ENCODE measurements around the gene WNK4.

The WNK4 gene

DNA sequence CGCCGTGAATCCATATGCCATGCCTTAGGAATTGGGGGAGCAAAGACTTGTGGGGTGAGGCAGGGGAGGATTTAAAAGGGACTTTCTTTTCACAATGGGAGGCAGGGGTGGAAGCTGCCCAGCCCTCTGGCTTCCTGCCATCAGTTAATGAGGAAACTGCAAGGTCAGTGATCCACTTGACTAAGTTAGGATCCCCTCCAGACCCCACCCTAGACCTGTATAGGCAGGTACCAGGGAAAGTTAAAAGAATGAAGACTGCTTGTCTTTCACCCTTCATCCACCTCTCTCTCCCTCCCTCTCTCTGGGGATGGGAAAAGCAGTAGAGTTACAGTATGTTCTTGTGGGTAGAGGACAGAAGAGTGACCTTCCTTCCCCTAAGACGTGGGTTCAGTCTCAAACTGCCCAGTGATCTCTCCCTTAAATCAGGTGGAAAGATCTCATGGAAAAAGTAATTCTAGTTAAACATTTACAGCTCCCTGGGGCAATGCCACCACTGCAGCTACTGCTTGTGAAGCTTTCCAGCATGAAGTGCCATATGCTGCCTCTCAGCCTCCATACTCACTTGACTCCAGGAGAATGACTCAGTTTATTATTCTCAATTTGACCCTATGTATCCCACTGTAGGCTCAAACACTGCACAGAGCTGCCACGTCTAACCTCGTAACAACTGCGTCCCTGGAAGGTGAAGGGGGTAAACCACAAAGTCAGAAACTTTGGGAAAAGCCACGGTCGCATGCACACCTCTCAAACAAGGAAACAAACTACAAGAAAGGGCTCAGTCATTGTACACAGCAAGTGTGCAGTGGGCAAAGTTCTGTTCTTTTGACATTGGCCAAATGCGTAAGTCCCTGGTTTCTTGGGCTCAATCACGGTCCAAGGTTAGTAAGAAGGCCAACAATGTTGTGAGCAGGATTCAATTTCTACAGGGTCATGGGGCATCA is 16.9 kb downstream of the WNK4 start:
- DNase-seq, result no peak

- no peak for DNase-seq
Observed at GRCh38 chr17:42798011-42798382, 17.6 kb downstream of the WNK4 start.

- DNase-seq, result peak; percentile 62
Observed at GRCh38 chr17:42798383-42799380, 18.3 kb downstream of the WNK4 start, which contains the start of the genes CNTD1 and COA3. CNTD1 (plus strand) TSS chr17:42798861; CDS start chr17:42799068, 207 bp downstream. COA3 (minus strand) TSS chr17:42798704; CDS start chr17:42798681, 23 bp downstream.

- DNase-seq, result no peak
Observed at GRCh38 chr17:42803074-42803883, 22.9 kb downstream of the WNK4 start.

DNA sequence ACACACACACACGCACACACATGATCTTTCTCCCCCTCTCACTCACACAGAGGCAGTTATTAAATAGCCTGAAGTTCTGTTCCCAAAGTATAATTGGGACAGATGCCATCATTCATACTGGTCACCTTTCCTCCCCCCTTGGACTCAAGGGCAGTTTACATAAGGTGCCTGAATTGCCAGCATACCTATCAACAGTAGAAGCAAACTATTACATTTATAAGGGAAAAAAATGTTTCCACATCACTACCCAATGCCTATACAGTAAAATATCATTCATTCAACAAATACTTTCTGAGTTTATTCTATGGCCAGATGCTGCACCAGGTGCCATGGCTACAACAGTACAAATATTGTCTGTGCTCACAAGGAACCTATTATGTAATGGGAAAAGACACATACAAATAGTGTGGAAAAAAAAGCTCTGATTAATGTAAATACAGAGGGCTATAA is 24.5 kb downstream of the WNK4 start:
- DNase-seq, result no peak

DNA sequence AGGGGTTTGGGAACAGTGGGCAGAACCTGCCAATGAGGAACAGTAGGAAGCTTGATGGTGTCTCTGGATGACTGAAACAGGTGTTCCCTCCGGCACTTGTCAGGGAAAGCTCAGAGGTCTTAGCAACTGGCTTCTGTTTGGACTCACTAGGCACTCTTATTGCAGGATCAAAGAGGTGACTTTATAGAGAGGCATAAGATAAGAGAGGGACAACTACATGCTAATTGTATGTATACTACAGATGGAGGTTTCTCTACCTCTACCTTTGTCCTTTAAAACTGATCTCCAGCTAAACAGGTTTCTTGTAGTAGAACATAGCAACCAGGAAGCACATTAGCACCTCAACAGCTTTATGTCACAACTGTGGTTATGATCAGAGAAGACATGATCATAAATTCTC is 25.8 kb downstream of the WNK4 start:
- DNase-seq, result no peak

DNA sequence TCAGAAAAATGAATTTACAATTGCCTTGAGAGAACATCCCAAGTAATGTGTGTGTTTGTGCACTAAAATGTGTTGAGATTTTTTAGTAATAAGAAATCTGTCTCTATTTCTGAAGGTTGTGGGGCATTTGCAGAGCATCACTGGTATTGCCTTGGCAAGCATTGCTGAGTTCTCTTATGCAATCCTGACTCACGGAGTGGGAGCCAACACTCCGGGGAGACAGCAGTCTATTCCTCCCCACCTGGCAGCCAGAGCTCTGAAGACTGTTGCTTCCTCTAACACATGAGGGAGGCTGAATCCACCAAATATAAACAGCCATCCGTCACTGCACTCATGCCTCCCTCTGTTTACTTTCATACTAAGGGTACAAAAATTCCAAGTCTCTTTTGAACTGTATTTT is 28.8 kb downstream of the WNK4 start:
- DNase-seq, result no peak

DNA sequence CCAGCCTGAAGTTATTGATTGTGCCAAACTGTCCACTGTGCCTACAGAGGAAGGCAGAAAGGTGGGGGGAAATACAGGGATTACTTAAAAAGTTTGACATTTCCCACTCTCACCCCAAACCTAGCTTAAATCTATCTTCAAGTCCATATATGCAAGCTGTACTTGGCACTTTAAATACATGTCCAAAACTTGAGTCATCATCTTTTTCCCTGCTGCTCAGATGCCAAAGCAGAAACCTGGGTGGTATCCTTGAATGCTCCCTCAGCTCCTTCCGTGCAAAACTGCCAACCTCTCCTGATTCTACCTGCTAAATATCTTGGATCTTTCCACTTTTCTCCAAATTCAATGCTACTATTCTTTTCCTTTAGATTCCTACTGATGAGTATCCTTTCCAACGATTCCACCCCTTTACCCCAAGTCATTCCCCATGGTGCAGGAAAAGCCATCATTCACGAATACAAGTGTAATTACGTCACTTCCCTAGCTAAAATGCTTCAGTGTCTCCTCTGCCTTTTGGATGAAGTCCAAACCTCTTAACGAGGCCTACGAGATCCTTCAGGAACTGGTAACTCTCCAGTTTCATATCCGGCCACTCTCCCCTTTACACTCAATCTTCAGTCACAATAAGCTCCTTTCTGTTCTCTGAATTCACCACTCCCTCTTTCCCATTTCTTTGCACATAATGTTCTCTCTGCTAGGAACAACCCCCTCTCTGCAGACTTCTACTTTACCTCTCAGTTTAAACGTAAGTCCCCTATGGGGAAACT is 34.4 kb downstream of the WNK4 start:
- DNase-seq, result no peak

DNA sequence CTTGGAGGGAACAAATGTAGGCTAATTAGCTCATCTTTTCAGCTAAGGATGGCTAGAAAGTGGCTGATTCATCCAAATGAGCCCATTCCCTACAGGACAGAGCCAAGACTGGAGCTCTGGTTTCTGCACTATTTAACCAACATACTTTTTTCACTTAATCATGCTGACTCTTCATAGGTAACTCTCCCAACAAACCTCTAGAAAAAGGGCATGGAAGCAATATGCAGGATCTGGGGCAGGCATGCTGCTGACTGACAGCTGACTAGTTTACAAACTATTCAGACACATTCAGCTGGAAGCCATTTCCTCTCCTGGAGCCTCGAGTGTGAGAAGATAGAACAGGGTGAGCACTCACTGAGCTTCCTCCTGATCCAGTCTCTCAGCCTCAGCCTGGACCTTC is 37.5 kb downstream of the WNK4 start:
- no peak for DNase-seq

DNA sequence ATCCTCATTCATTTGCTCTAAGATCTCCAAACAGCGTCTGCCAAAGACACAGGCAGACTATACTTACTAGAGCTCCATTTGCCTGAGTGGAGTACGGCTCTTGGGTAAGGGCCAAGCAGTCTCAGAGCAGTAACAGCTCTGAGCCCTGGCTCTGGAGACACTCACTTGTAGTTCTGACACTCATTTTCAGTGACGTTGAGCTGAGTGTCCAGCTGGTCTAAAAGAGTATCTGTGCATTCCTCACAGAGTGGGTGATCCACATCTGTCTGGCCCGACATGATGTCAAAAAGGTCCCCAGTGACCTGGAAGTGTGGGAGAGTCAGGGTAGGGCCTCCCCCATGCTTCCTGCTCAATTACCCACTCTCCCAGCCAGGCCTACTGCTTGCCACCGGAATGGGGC is 38.0 kb downstream of the WNK4 start:
- DNase-seq, result no peak

GRCh38 chr17:42819939-42820535 is 39.6 kb downstream of the WNK4 start:
- DNase-seq, result peak; percentile 59

DNA sequence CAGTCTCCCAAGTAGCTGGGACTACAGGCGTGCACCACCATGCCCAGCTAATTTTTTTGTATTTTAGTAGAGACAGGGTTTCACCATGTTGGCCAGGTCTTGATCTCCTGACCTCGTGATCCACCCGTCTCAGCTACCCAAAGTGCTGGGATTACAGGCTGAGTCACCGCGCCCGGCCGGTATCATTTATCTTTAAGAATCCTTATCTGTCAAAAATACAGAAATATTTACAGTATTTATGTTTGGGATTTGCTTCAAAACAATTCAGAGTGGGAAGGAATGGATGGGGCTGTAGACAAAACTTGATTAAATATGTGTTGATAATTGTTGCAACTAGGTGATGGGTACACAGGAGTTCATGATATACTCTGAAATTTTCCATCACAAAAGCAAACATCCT is 40.8 kb downstream of the WNK4 start:
- DNase-seq, result no peak

DNA sequence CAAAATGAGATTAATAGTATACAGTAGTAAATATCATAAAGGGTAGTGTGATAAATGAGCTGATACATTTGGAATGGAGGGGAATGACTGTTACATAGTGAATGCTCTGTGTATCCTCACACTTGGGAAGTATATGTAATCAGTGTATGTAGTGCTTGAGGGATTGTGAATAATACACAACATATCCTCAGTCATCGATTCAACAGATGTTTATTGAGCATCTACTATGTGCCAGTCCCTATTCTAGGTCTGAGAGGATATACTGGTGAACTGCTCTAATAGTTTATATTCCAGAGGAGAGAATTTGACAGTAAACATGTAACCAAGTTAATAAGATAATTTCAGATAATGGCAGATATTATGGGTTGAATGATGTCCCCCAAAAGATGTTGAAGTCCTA is 47.1 kb downstream of the WNK4 start:
- DNase-seq, result no peak

DNA sequence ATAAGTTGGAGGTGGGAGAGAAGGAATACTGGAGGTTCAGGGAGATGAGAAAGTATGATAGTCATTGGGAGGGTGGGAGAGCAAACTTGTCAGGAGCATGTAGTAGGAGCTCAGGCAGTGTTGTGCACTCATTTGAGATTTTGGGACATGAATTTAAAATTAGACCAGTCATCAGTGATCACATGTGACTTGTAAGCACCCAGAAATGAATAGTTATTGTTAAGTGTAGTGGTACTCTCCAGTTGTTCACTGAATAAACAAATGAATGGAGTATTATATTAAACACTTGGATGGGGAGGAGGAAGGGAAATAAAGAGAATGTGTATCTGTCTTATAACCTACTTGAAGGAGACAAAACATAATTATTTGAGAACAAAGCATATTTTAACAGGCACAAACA is 50.6 kb downstream of the WNK4 start:
- no peak for DNase-seq

- DNase-seq, result no peak
Observed at GRCh38 chr17:42832213-42832933, 52.0 kb downstream of the WNK4 start.

GRCh38 chr17:42832934-42833766 is 52.7 kb downstream of the WNK4 start, which contains the start of gene PSME3:
PSME3 (plus strand) TSS chr17:42833397; CDS start chr17:42833632, 235 bp downstream.
- DNase-seq, result peak; percentile 88

DNA sequence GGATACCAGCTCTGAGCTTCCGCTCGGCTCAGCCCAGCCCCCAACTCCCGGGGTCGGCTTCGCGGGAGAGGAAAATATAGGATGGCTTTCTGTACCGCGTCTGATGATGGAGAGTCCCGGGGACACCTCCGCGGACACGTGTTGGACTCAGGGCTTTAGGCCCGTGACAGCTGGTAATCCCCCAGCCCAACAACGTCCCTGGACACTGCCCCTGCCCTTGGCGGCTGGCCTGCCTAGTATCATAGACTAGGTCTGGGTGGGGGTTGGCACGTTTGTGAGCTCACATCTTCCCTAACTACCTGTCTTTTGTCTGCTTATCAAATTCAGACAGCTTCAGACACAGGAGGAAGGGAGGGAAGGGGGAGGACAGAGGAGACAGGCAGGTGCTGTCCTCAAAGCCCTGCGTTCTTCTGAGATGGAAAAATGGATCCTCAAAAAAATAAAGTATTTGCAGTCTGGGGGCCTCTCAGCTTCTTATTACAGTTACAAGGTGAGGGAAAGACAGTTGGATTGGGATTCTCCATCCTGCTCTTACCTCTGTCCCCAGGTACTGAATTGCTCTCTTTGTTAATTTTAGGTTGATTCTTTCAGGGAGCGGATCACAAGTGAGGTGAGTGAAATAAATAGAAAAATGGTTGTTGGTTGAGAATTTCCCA is 53.5 kb downstream of the WNK4 start:
- DNase-seq, result no peak

GRCh38 chr17:42835732-42836131 is 55.3 kb downstream of the WNK4 start:
- DNase-seq, result no peak
